ENCODE measurements around the gene CHST3.

Gene CHST3

GRCh38 chr10:71995887-71996575 is 31.8 kb downstream of the CHST3 start:
- Histone ChIP-seq H3K79me1 (ENCODE audit: low read length) (peaks cover 1% of the 10 kb centered on the region), H3K23ac (ENCODE audit: low read length) (no peak overlapping the region), H3K9ac (ENCODE audit: low read length) (no peak overlapping the region), H3K4me3 (ENCODE audit: low read length) (no peak overlapping the region), H3K4me1 (ENCODE audit: control insufficient read depth, low read depth, low read length) (peaks cover 7% of the 10 kb centered on the region), H4K8ac (ENCODE audit: low read depth, low read length) (no peak overlapping the region), H3K18ac (ENCODE audit: low read length) (no peak overlapping the region), H2AK5ac (ENCODE audit: low read length) (no peak overlapping the region), H3K79me2 (ENCODE audit: control insufficient read depth, insufficient read depth, low read length) (no peaks in the 10 kb centered on the region), H2BK120ac (ENCODE audit: low read depth, low read length) (no peak overlapping the region), H3K56ac (ENCODE audit: low read length) (no peak overlapping the region), H3K27me3 (ENCODE audit: insufficient read depth, low read length, poor library complexity) (no peaks in the 10 kb centered on the region), H4K5ac (ENCODE audit: low read length) (no peak overlapping the region), H2BK5ac (ENCODE audit: low read length) (no peak overlapping the region), H3K27ac (ENCODE audit: low read depth, low read length) (no peak overlapping the region), H3K4me2 (ENCODE audit: low read length) (no peak overlapping the region), H2BK15ac (replicated peaks; ENCODE audit: low read depth) (no peak overlapping the region), H3K36me3 (ENCODE audit: control insufficient read depth, insufficient read depth, low read length) (no peaks in the 10 kb centered on the region), H3K4ac (ENCODE audit: low read depth, low read length) (no peak overlapping the region)
- WGBS (ENCODE audit: extremely low coverage, insufficient coverage, low lambda C conversion rate) = no CpG with 5 or more reads among the region's 6 CpGs
- no peak for DNase-seq

- Histone ChIP-seq H3K4me1 (ENCODE audit: control insufficient read depth, low read depth, low read length) (peaks cover 7% of the 10 kb centered on the region), H3K4me3 (ENCODE audit: low read length) (no peak overlapping the region), H3K18ac (ENCODE audit: low read length) (no peak overlapping the region), H3K27me3 (ENCODE audit: insufficient read depth, low read length, poor library complexity) (no peaks in the 10 kb centered on the region), H3K79me1 (ENCODE audit: low read length) (peaks cover 1% of the 10 kb centered on the region), H3K4ac (ENCODE audit: low read depth, low read length) (no peak overlapping the region), H2BK5ac (ENCODE audit: low read length) (no peak overlapping the region), H3K79me2 (ENCODE audit: control insufficient read depth, insufficient read depth, low read length) (no peaks in the 10 kb centered on the region), H3K36me3 (ENCODE audit: control insufficient read depth, insufficient read depth, low read length) (no peaks in the 10 kb centered on the region), H3K27ac (ENCODE audit: low read depth, low read length) (no peak overlapping the region), H3K4me2 (ENCODE audit: low read length) (no peak overlapping the region), H4K8ac (ENCODE audit: low read depth, low read length) (no peak overlapping the region), H3K23ac (ENCODE audit: low read length) (no peak overlapping the region), H2BK120ac (ENCODE audit: low read depth, low read length) (no peak overlapping the region), H3K9ac (ENCODE audit: low read length) (no peak overlapping the region), H2AK5ac (ENCODE audit: low read length) (no peak overlapping the region), H3K56ac (ENCODE audit: low read length) (no peak overlapping the region), H4K5ac (ENCODE audit: low read length) (no peak overlapping the region), H2BK15ac (replicated peaks; ENCODE audit: low read depth) (no peak overlapping the region)
- no peak for DNase-seq
- no CpG with 5 or more reads among the region's 13 CpGs for WGBS (ENCODE audit: extremely low coverage, insufficient coverage, low lambda C conversion rate)
Measured at GRCh38 chr10:71996592-71997371, 32.6 kb downstream of the CHST3 start.

DNA sequence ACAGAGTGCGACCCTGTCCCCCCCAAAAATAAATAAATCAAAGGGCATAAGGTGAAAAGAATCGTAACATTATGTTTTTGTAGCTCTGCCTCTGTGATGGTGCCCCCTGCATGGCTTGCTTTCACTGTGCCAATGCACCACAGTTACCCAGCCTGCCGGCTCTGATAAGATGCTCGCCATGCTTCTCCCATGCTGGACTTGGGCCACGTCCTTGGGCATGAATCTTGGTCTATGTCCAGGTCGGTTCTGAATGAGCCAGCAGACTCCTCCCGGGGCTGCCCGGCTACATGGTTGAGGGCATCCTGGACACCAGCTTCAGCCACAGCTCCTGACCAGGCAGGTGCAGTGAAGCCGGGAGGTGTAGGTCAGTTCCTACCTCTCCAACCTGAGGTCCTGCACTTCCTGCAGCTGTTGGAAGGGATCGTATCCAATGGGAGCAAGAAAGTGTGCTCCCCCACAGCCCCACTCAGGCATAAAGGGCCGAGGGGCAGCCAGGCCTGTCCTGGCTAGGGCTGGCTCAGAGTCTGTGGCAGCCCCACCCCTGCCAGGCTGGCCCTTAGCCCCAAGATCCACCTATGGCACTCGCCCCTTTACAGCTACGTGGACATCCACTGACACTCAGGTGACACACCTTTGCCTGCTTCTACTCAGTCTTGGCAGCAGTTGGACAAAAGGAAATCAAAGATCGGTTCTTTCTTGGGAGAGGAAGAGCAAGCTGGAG is 34.1 kb downstream of the CHST3 start:
- no peaks in the 10 kb centered on the region for H3K36me3 ChIP-seq (ENCODE audit: control insufficient read depth, insufficient read depth, low read length)
- H3K4ac ChIP-seq (ENCODE audit: low read depth, low read length) = no peak overlapping the region
- H3K79me2 ChIP-seq (ENCODE audit: control insufficient read depth, insufficient read depth, low read length) = no peaks in the 10 kb centered on the region
- H3K79me1 ChIP-seq (ENCODE audit: low read length) = peaks cover 3% of the 10 kb centered on the region
- H4K5ac ChIP-seq (ENCODE audit: low read length) = no peak overlapping the region
- H2AK5ac ChIP-seq (ENCODE audit: low read length) = no peak overlapping the region
- H3K56ac ChIP-seq (ENCODE audit: low read length) = no peak overlapping the region
- no peak overlapping the region for H2BK120ac ChIP-seq (ENCODE audit: low read depth, low read length)
- no peaks in the 10 kb centered on the region for H3K27me3 ChIP-seq (ENCODE audit: insufficient read depth, low read length, poor library complexity)
- H3K23ac ChIP-seq (ENCODE audit: low read length) = no peak overlapping the region
- peaks cover 7% of the 10 kb centered on the region for H3K4me1 ChIP-seq (ENCODE audit: control insufficient read depth, low read depth, low read length)
- H3K4me2 ChIP-seq (ENCODE audit: low read length) = no peak overlapping the region
- H3K4me3 ChIP-seq (ENCODE audit: low read length) = no peak overlapping the region
- DNase-seq = no peak
- H3K18ac ChIP-seq (ENCODE audit: low read length) = no peak overlapping the region
- no peak overlapping the region for H3K9ac ChIP-seq (ENCODE audit: low read length)
- no peak overlapping the region for H3K27ac ChIP-seq (ENCODE audit: low read depth, low read length)
- no peak overlapping the region for H2BK5ac ChIP-seq (ENCODE audit: low read length)
- no CpG with 5 or more reads among the region's 14 CpGs for WGBS (ENCODE audit: extremely low coverage, insufficient coverage, low lambda C conversion rate)
- H4K8ac ChIP-seq (ENCODE audit: low read depth, low read length) = no peak overlapping the region
- no peak overlapping the region for H2BK15ac ChIP-seq (replicated peaks; ENCODE audit: low read depth)

- H3K27ac ChIP-seq (ENCODE audit: low read depth, low read length) = no peak overlapping the region
- DNase-seq = peak; percentile 61
- WGBS (ENCODE audit: extremely low coverage, insufficient coverage, low lambda C conversion rate) = no CpG with 5 or more reads among the region's 5 CpGs
Measured at GRCh38 chr10:71998840-71999194, 34.6 kb downstream of the CHST3 start.

GRCh38 chr10:71999360-72000072 is 35.3 kb downstream of the CHST3 start:
- no peak overlapping the region for H4K5ac ChIP-seq (ENCODE audit: low read length)
- H4K8ac ChIP-seq (ENCODE audit: low read depth, low read length) = no peak overlapping the region
- no peak overlapping the region for H3K4me2 ChIP-seq (ENCODE audit: low read length)
- no peak overlapping the region for H2AK5ac ChIP-seq (ENCODE audit: low read length)
- H2BK15ac ChIP-seq (replicated peaks; ENCODE audit: low read depth) = no peak overlapping the region
- peak overlapping the region; percentile 11 for H3K9ac ChIP-seq (ENCODE audit: low read length)
- H3K23ac ChIP-seq (ENCODE audit: low read length) = no peak overlapping the region
- H3K4me3 ChIP-seq (ENCODE audit: low read length) = no peak overlapping the region
- peaks cover 7% of the 10 kb centered on the region for H3K4me1 ChIP-seq (ENCODE audit: control insufficient read depth, low read depth, low read length)
- H3K79me1 ChIP-seq (ENCODE audit: low read length) = peaks cover 3% of the 10 kb centered on the region
- H3K36me3 ChIP-seq (ENCODE audit: control insufficient read depth, insufficient read depth, low read length) = no peaks in the 10 kb centered on the region
- WGBS (ENCODE audit: extremely low coverage, insufficient coverage, low lambda C conversion rate) = no CpG with 5 or more reads among the region's 21 CpGs
- H3K27me3 ChIP-seq (ENCODE audit: insufficient read depth, low read length, poor library complexity) = no peaks in the 10 kb centered on the region
- peak; percentile 59 for DNase-seq
- H2BK5ac ChIP-seq (ENCODE audit: low read length) = no peak overlapping the region
- no peak overlapping the region for H3K4ac ChIP-seq (ENCODE audit: low read depth, low read length)
- peak overlapping the region; percentile 37 for H3K56ac ChIP-seq (ENCODE audit: low read length)
- no peak overlapping the region for H3K18ac ChIP-seq (ENCODE audit: low read length)
- no peak overlapping the region for H2BK120ac ChIP-seq (ENCODE audit: low read depth, low read length)
- H3K79me2 ChIP-seq (ENCODE audit: control insufficient read depth, insufficient read depth, low read length) = no peaks in the 10 kb centered on the region
- H3K27ac ChIP-seq (ENCODE audit: low read depth, low read length) = peak overlapping the region; percentile 56

More at GRCh38 chr10:71998840-71999194, 34.6 kb downstream of the CHST3 start:
- no peaks in the 10 kb centered on the region for H3K36me3 ChIP-seq (ENCODE audit: control insufficient read depth, insufficient read depth, low read length)
- H2AK5ac ChIP-seq (ENCODE audit: low read length) = no peak overlapping the region
- H3K4me3 ChIP-seq (ENCODE audit: low read length) = no peak overlapping the region
- H3K79me2 ChIP-seq (ENCODE audit: control insufficient read depth, insufficient read depth, low read length) = no peaks in the 10 kb centered on the region
- H2BK5ac ChIP-seq (ENCODE audit: low read length) = no peak overlapping the region
- H3K56ac ChIP-seq (ENCODE audit: low read length) = peak overlapping the region; percentile 34
- peaks cover 3% of the 10 kb centered on the region for H3K79me1 ChIP-seq (ENCODE audit: low read length)
- H3K9ac ChIP-seq (ENCODE audit: low read length) = no peak overlapping the region
- peak overlapping the region; percentile 24 for H3K23ac ChIP-seq (ENCODE audit: low read length)
- H3K4ac ChIP-seq (ENCODE audit: low read depth, low read length) = no peak overlapping the region
- no peaks in the 10 kb centered on the region for H3K27me3 ChIP-seq (ENCODE audit: insufficient read depth, low read length, poor library complexity)
- no peak overlapping the region for H4K8ac ChIP-seq (ENCODE audit: low read depth, low read length)
- H4K5ac ChIP-seq (ENCODE audit: low read length) = no peak overlapping the region
- no peak overlapping the region for H3K4me2 ChIP-seq (ENCODE audit: low read length)
- no peak overlapping the region for H2BK120ac ChIP-seq (ENCODE audit: low read depth, low read length)
- no peak overlapping the region for H2BK15ac ChIP-seq (replicated peaks; ENCODE audit: low read depth)
- peaks cover 7% of the 10 kb centered on the region for H3K4me1 ChIP-seq (ENCODE audit: control insufficient read depth, low read depth, low read length)
- no peak overlapping the region for H3K18ac ChIP-seq (ENCODE audit: low read length)

Data from mesendoderm (in vitro differentiated cells).